K562 (cell line): ENCODE measurements around the gene SOX18. TPM values are rescaled to one million over a fixed set of nuclear protein-coding genes. Genes with fewer than 3 reads are reported as not detected.

Source experiments
- AFF4 ChIP-seq: sonication (generic); formaldehyde crosslinking; IDR thresholded peaks from 2 replicates; pipeline ENCODE4 v1.8.0; 2023; ENCODE audit warnings: mild to moderate bottlenecking, missing genetic modification reagents
- CBX1 ChIP-seq: sonication (generic); IDR thresholded peaks from 2 replicates; pipeline ENCODE4 v1.6.1; 2016; ENCODE audit warnings: antibody characterized with exemption, low read depth, mild to moderate bottlenecking
- CTCFL ChIP-seq: IDR thresholded peaks from 2 replicates; pipeline ENCODE4 v1.6.1; 2011; ENCODE audit warnings: borderline replicate concordance, low read depth, mild to moderate bottlenecking, moderate library complexity, low read length; ENCODE audit not compliant: insufficient read depth, poor library complexity, severe bottlenecking
- FOXA3 ChIP-seq, 2 experiments: fragments of 450-650 bp in 1 of 2; sonication (generic) in 1 of 2; formaldehyde crosslinking; IDR thresholded peaks in 1 of 2; conservative IDR thresholded peaks in 1 of 2; 2 replicates each; pipeline versions ENCODE4 v1.4.0 to v1.8.0; 2020 to 2022; ENCODE audit warnings: mild to moderate bottlenecking in 2 of 2, missing genetic modification reagents in 1 of 2
- FOXP4 ChIP-seq: sonication (generic); formaldehyde crosslinking; IDR thresholded peaks from 2 replicates; pipeline ENCODE4 v1.8.0; 2022; ENCODE audit warnings: mild to moderate bottlenecking, missing genetic modification reagents, borderline replicate concordance
- MCM2 ChIP-seq: fragments of 450-650 bp; IDR thresholded peaks from 2 replicates; pipeline ENCODE4 v1.6.1; 2017; ENCODE audit warnings: low read depth, mild to moderate bottlenecking
- PATZ1 ChIP-seq: fragments of 250-450 bp; sonication (Bioruptor Pico); IDR thresholded peaks from 2 replicates; pipeline ENCODE4 v1.5.0; 2020; ENCODE audit warnings: mild to moderate bottlenecking, borderline replicate concordance
- PKNOX1 ChIP-seq: fragments of 450-650 bp; IDR thresholded peaks from 2 replicates; pipeline ENCODE4 v1.6.1; 2016
- TGIF2 ChIP-seq: sonication (generic); formaldehyde crosslinking; IDR thresholded peaks from 2 replicates; pipeline ENCODE4 v1.8.1; 2022; ENCODE audit warnings: mild to moderate bottlenecking, missing genetic modification reagents, moderate library complexity
- ZNF143 ChIP-seq: sonication (generic); formaldehyde crosslinking; IDR thresholded peaks from 2 replicates; pipeline ENCODE4 v1.9.0; 2022; ENCODE audit warnings: mild to moderate bottlenecking, missing genetic modification reagents
- ZNF217 ChIP-seq: sonication (generic); formaldehyde crosslinking; IDR thresholded peaks from 2 replicates; pipeline ENCODE4 v1.8.0; 2022; ENCODE audit warnings: mild to moderate bottlenecking, missing genetic modification reagents
- ZNF449 ChIP-seq: fragments of 250-450 bp; sonication (Bioruptor Pico); IDR thresholded peaks from 2 replicates; pipeline ENCODE4 v1.8.0; 2022; ENCODE audit warnings: moderate library complexity, mild to moderate bottlenecking, inconsistent platforms
- polyA plus RNA-seq, 8 experiments: library from polyadenylated mRNA; depleted of rRNA in 4 of 8; stranded (reverse) in 5 of 8; unstranded in 3 of 8; fragments of >200 nt; fragmentation: Nextera tagmentation in 2 of 8; fragmentation: Illumina TruSeq in 1 of 8; extraction: Ambion mirVana in 2 of 8; extraction: Trizol in 1 of 8; gene quantifications; 2 replicates each; pipeline versions ENCODE4 v1.2.1 to v1.2.3, GENCODE V29; 2011 to 2014; ENCODE audit warnings: inconsistent platforms in 1 of 8, missing spikeins in 1 of 8
- total RNA-seq, 7 experiments: library from RNA; depleted of rRNA in 6 of 7; stranded (reverse); fragments of >200 nt in 6 of 7; fragmentation: Illumina TruSeq in 2 of 7; extraction: Trizol in 2 of 7; gene quantifications; 2 replicates each; pipeline versions ENCODE4 v1.2.1 to v1.2.3, GENCODE V29; 2011 to 2021; ENCODE audit warnings: low replicate concordance in 1 of 7

Gene SOX18
- total and polyA plus RNA-seq, 9 of the 15 experiments (the other 6 are each of a cell fraction or from before 2014, with no cell fraction given): 0.15 to 19.8 (median 0.33) TPM

GRCh38 chr20:64038565-64039292, 10.7 kb downstream of the SOX18 start (continued):
- TF ChIP-seq ZNF449 (CRISPR knock-in tag): no peak
- 0 out of 2 replicates have a peak, but pooled peaks have one; percentile 52 for TF ChIP-seq FOXP4 (CRISPR knock-in tag)
- TF ChIP-seq CBX1: 0 out of 2 replicates have a peak, but pooled peaks have one; percentile 32
- no peak for TF ChIP-seq PATZ1
- TF ChIP-seq AFF4 (CRISPR knock-in tag): peak; percentile 74
- no peak for TF ChIP-seq ZNF217 (CRISPR knock-in tag)
- TF ChIP-seq TGIF2: no peak
- TF ChIP-seq MCM2: no peak
- TF ChIP-seq FOXA3 (CRISPR knock-in tag; conservative IDR thresholded peaks at IDR 0.05 in 1 of 2, IDR thresholded peaks at IDR 0.05 in 1 of 2): 0 out of 4 replicates have a peak, but pooled peaks of 1 of the 2 experiments have one; percentile 17
- TF ChIP-seq CTCFL: peak; percentile 75
- no peak for TF ChIP-seq PKNOX1
- no peak; the same call in 1 of the 2 replicates for TF ChIP-seq ZNF143
